NCI-H2081 (cell line): Measurements from ENCODE around the gene RIC8A.
"Not testable (repeated sequence)": the region's sequence is repeated elsewhere in the genome, so short reads cannot be mapped to it uniquely, and the experiment has no call there.

Experiments
- DNase-seq, 2 experiments: peaks; one replicate each; lab custom pipeline; 2025; lab: John Stamatoyannopoulos, UW

Gene RIC8A

GRCh38 chr11:207208-207862 is at the start of gene RIC8A, which contains the start of gene BET1L:
Gene RIC8A (plus strand): TSS chr11:207708. CDS start chr11:208855, 1,147 bp downstream.
Gene BET1L (minus strand): TSS chr11:207399. CDS start chr11:207321, 78 bp downstream.
- DNase-seq: peak; percentile 94 to 95

GRCh38 chr11:180242-180641 is 27.3 kb upstream of the RIC8A start:
- DNase-seq: not testable (repeated sequence)

- not testable (repeated sequence) for DNase-seq
These were observed 18.2 kb upstream of the RIC8A start for GRCh38 chr11:189200-189783.

GRCh38 chr11:189843-190311 is 17.6 kb upstream of the RIC8A start:
- not testable (repeated sequence) for DNase-seq

GRCh38 chr11:190546-190945 is 17.0 kb upstream of the RIC8A start:
- DNase-seq: not testable (repeated sequence)

GRCh38 chr11:191490-192478 is 15.7 kb upstream of the RIC8A start:
- not testable (repeated sequence) for DNase-seq

- DNase-seq: not testable (repeated sequence)
These were observed 14.8 kb upstream of the RIC8A start, which contains the start of gene SCGB1C1 for GRCh38 chr11:192674-193128. Gene SCGB1C1 (plus strand): TSS chr11:193078. CDS start chr11:193100, 22 bp downstream.

GRCh38 chr11:193481-193880 is 14.0 kb upstream of the RIC8A start:
- not testable (repeated sequence) for DNase-seq

GRCh38 chr11:196786-197731 is 10.4 kb upstream of the RIC8A start:
- no peak for DNase-seq

- no peak for DNase-seq
These were observed 9.7 kb upstream of the RIC8A start for GRCh38 chr11:197741-198235.

- DNase-seq: no peak
These were observed 9.2 kb upstream of the RIC8A start for GRCh38 chr11:198236-198806.

GRCh38 chr11:199004-199581 is 8.4 kb upstream of the RIC8A start:
- DNase-seq: no peak

GRCh38 chr11:199782-200181 is 7.7 kb upstream of the RIC8A start:
- DNase-seq: no peak

GRCh38 chr11:200224-201003 is 7.1 kb upstream of the RIC8A start:
- DNase-seq: no peak

- no peak for DNase-seq
These were observed 5.5 kb upstream of the RIC8A start for GRCh38 chr11:201966-202365.

GRCh38 chr11:202490-202889 is 5.0 kb upstream of the RIC8A start:
- no peak for DNase-seq

- DNase-seq: no peak
These were observed 4.2 kb upstream of the RIC8A start for GRCh38 chr11:203056-203944.

- no peak for DNase-seq
These were observed 3.4 kb upstream of the RIC8A start for GRCh38 chr11:203945-204586.
